Jurkat, Clone E6-1 (cell line): ENCODE measurements around the gene SESN3.
"Not testable (repeated sequence)": the region's sequence is repeated elsewhere in the genome, so short reads cannot be mapped to it uniquely, and the experiment has no call there.

Experiments used
- DNase-seq: peaks from one replicate; pipeline ENCODE4 v3.0.0-alpha.2; 2011; ENCODE audit warnings: low read depth, low spot score
- H3K4me3 ChIP-seq: 2 replicates; pipeline ENCODE4 v1.5.1; 2011; ENCODE audit warnings: mild to moderate bottlenecking, low read length, control low read depth, moderate library complexity

Gene SESN3

DNA sequence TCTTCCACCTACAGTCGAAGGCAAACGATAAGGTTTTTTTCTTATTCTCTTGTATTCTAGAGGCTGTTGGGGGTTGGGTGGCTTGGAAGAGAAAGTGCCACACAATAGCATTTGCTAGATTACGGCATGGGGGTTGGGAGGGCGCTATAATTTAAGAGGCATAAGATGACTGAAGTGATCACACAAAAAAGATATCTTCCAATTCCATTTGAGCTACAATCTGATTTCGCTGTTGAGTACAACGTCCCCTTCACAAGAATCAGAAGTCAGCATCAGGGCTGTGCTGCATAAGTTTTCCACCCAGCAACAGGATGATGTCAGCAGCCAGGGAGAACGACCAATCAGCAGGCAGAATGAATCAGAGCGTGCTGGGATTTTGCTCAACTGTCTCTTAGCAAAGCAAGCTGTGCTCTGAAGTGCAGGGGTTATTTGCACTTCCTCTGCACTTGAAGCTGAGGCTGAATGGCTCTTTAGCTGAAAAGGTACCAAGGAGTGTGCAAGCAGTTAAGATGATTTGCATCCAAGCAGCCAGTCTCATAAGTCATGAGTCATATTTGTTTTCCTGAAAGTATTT, 23.2 kb upstream of the SESN3 start:
- peak overlapping the region; percentile 50 for H3K4me3 ChIP-seq
- DNase-seq = peak; percentile 96

DNA sequence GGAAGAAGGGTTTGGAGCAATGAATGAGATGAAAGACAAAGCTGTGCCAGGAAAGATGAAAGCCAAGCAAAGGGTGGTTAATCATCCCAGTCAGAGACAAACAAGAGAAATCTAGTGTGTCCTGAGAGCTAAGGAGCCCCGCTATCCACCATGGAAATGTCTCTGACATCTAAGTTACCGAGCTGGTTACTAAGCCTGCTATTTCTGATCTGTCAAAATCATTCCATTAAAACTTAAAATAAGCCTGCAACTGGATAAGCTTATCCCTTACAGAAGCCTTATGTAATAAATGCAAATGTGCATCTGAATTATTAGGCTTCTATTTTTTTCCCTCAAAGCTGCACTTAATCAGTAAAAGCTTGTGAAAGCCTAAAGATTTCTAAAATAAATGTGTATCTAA, 22.1 kb upstream of the SESN3 start:
- no peak overlapping the region for H3K4me3 ChIP-seq
- no peak for DNase-seq

DNA sequence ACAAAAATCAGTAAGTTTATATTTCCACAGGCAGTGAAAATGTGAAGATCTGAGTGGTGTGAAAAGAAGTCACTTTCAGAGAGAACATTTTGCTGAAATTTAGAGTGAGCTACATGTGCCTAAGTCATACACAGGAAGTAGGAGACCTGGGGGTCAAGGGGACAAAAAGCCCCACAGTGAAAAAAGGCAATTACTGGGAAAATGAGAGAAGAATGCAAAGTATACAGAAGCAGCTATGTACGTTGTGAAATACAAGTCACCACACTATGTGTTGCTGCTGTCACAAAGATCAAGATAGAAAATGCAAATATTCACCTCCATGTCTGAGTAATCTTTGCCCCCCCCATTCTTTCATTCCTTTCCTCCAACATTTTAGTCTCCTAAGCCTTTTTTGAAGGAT, 21.6 kb upstream of the SESN3 start:
- H3K4me3 ChIP-seq = no peak overlapping the region
- no peak for DNase-seq

DNA sequence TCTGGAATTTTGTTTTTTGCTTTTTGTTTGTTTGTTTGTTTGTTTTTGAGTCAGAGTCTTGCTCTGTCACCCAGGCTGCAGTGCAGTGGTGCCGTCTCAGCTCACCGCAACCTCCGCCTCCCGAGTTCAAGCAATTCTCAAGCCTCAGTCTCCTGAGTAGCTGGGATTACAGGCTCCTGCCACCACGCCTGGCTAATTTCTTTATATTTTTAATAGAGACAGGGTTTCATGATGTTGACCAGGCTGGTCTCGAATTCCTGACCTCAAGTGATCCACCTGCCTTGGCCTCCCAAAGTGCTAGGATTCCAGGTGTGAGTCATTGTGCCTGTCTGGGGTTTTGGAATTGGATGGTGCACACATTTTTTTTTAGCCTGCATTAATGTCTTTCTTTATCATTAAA, 20.9 kb upstream of the SESN3 start:
- DNase-seq, H3K4me3 ChIP-seq: not testable (repeated sequence)

DNA sequence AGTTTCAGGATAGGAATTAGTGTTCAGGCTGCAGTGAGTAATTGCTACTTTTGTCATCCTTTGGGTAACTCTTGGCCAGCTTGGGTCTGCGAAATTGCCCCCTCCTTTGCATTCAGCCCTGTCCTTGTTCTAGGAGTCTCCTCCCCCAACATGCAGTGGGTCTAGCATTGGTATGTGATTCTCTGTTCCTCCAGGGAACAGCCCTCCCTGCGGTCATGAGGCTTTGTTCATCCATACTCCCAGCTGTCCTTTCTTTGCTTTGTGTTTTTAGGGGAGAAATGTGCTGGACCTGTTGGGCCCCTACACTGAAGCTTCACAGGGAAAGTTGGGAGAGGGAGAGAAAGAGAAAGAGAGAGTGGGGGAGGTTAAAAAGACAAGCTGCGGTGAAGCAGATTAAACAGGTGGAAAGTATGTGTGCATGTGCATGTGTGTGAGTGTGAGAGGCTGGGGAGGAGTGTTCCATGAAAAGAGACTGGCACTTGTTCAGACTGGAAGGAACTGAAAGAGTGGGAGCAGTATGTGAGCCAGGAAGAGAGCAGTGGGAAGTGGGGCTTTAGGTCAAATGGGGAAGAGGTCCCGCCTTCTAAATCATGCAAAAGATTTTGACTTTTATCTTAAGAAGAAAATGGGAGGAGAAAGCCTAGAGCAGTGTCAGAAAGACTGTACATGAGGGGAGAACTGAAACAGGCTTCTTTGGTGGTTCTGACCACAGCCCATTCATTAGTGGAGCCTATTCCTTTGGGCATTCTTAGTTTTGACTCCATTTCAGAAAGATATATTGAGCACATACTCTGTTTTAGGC, 17.9 kb upstream of the SESN3 start:
- H3K4me3 ChIP-seq = no peak overlapping the region
- no peak for DNase-seq

DNA sequence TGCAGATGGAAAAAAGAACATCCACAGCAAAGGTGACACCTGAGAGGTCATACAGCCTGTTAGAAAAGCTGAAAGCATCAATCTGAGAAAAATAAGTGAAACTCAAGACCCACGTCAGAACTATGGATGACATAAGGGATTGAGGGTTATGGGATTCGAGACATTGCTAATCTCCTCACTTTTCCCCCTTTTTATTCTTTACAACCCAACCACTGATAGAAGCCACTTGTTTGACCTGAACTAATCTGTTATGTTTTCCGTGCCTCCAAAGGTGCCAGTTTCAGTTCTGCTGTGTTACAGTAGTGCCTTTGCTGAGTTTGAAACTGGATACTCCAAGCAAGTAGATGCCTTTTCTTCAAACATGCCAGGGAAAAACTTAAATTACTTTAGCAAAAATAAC, 16.9 kb upstream of the SESN3 start:
- no peak for DNase-seq
- H3K4me3 ChIP-seq = no peak overlapping the region

DNA sequence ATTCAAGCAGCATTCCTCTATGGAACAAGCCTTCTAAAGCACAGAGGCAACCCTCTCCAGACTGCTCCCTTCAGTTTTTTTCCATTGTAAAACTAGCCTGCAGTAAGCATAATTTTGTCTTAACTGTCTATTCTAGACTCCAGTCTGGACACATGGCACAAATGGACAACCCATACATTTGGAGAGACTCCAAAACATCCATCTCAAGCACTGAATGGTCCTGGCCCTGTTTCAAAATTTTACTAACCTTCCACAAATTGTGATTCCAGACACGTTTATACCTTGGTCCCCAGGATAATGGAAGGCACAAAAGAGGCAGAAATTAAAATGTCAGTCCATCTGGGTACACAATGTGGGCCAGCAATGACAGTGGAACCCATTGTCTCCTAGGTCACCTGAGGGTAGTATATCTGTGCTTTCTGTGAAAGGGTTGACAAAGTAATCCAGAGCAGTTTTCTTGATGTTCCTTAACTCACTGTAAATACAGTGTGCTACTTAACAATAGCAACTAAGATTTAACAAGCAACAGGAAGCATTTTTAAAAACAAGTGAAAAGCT, 16.2 kb upstream of the SESN3 start:
- no peak for DNase-seq
- no peak overlapping the region for H3K4me3 ChIP-seq

DNA sequence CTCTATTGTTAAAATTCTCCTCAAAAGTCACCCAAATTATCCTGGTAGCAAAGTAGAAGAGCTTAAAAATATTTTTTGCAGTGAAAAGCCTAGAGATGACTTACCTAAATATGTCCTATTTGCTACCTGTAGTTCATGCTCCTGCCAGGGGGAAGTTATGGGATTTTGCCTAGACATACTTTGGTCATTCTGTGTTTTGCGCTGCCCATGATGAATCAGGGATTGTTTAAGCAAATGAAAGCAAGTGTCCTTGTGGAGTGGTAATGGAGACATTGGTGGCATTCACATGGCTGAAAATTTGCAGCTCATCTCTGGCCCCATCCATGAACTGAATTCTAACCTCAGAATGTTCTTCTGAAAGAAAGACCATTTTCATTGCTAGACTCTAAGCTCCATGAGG, 14.6 kb upstream of the SESN3 start:
- H3K4me3 ChIP-seq = no peak overlapping the region
- no peak for DNase-seq

DNA sequence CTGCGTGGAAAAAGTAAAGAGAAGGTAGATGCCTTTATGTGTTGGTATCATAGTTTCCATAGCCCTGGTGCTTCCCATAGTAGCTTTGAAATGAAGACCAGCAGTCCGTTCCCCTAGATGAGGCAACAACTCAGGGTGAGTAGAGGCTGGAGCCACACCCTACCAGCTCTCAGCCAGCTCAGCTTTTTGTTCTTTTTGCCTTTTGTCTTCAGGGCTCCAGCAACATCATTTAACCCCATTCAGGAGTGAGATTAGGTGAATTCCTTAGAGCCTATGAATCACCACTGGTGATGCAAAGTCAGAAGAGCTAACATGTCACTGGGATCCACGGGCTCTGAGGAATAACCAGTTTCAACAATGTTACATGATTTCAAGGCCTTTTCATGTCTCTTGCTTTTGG, 14.0 kb upstream of the SESN3 start:
- no peak for DNase-seq
- H3K4me3 ChIP-seq = no peak overlapping the region

DNA sequence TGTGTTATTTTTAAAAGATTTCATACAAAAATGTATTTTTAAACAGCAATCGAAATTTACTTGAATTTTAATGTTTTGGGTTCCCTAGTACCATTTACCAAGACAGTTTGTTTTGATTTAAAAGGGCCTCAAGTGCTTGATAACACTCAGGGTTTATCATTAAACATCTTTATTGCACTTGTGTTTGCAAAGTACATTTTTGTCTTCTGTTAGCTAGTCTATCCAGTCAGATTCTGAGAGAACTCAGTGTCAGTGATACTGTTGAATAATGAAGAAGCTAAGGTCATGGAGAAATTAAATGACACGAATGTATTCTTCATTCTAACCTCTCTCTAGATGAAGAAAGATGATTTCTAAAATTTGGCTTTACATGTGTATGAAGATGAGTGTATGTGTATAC, 12.7 kb upstream of the SESN3 start:
- DNase-seq = no peak
- no peak overlapping the region for H3K4me3 ChIP-seq

DNA sequence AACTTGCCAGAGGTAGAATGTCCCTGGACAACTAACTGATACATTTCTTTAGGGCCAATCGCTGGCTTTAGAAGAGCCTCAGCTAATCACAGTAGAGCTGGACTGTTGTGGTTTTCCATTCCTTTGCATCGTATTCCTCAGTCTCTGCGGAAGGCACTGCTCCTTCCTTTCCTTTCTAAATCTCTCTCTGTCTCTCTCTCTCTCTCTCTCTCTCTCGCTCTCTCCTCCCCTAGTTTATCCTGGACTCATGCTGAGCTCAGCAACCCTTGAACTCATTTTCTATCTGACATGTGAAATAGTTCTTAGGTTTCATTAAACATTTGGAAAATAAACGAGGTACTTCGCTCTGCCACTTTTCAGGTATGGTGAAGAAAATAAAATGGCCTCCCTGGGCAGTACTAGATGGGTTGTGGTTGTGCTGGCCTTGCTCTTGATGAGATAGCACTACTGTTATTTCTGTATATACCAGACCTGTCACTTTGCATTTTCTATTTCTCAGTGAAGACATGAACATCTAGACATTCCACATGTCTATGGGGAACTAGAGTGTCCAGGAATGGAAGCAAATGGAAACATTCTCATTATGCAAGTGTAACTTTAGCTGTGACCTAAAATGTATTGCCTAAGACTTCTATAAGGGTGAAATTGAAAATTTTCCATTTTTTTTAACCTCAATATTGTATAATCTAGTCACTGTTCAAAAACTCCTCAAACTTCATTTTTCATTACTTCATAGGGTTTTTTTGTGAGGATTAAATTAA, 12.0 kb upstream of the SESN3 start:
- no peak for DNase-seq
- H3K4me3 ChIP-seq = no peak overlapping the region

DNA sequence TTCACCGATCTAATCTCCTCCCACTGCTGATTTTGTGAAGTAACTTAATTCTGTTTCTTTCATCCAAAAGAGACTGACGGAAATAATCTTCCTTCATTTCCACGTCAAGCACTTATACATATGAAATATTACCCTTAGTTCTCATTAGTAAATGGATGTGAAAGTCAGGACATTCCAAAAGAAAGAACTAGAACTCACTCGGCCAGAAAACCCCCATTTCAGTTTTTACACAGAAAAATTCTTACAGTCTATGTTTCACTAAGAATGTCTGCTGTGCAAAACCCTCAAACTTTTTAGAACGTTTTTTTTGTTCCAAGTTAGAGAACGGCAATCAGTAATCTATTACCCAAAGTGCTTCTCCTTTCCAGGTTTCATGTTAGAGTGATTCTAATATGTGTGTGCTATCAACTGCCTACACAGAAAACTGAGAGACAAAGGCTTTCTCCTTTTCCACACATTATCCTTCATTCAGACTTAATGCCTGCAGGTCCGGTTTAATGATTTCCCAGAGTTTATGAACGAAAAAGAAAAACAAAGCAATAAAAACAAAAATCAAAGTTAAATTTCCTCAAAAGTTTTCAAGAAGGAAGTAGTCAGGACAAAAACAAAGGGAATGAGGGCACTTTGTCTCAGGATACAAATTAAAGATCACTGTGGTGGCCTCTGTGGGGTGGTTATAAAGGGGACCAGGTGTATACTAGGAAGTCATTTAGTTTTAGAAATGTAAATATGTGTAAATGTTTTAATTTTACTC, 11.3 kb upstream of the SESN3 start:
- DNase-seq = no peak
- no peak overlapping the region for H3K4me3 ChIP-seq

DNA sequence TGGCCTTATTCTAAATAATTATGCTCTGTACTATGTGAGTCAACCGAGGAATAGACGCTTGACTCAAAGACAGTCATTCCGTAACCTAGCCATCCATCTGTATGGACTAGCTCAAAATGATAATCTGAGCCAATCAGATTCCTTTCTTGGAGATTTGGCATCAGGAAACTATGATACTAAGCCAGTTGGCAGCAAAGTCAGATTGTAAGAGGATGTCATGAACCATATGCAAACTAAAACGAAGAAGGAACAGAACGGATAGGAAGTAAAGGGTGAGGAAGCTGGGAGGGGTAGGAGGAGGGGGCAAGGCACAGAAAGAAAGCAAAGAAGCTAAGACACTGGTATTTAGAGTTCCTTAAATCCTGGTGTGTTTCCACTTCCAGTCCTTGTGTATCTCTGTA, 10.7 kb upstream of the SESN3 start:
- H3K4me3 ChIP-seq = no peak overlapping the region

DNA sequence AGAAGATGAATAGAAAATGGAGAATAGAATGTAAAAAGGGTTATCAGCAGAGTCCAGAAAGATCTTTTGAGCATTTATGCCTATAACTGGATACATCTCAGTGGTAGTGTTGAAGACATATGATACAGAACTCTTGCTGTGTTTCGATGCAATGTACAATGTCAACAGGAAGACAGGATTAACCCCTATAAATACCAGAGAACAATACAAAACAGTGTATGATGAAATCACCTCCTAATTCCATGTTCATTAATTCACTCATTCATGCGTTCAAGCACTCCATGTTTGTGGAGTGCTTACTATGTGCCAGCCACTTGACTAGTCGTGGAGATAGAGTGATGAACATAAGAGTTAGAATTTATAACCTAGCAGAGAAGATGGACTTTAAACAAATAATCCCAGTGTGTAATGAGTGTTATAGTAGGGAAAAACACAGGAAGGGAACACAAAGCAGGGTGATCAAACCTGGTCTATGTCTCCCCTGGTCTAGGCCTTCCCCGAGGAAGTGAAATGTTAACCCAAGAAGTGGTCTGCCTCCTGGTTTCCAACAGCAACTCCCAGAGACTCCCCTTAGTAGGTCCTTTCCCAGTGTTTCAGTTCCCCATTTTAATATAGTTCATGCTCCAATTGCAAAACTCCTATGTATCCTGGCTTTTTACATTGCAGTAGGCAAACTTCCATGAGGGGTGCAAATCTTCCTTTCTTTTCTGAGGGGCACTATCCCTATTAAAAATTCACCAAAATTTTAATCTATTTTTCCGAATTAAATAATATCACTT, 9.1 kb upstream of the SESN3 start:
- H3K4me3 ChIP-seq = no peak overlapping the region
- DNase-seq = no peak

More for the DNA sequence above, 10.7 kb upstream of the SESN3 start:
- DNase-seq = no peak

DNA sequence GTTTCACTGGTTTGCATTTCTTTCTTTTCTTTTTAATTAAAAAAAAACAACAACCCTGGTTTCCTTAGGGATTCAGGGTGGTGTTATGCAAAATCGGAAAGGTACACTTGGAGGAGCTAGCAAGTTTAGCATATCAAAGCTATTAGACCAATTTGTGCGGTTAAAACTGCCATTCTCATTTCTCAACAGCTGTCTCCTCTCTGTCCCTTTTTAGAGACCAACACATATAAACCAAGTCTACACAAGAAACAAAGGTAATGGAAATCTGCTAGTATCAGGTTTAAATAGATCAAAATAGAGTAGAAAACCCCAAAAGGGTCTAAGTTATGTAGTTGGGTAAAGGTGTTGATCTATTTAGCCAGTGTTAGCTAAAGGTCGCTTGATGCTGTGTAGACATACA, 1.7 kb upstream of the SESN3 start:
- DNase-seq = no peak

DNA sequence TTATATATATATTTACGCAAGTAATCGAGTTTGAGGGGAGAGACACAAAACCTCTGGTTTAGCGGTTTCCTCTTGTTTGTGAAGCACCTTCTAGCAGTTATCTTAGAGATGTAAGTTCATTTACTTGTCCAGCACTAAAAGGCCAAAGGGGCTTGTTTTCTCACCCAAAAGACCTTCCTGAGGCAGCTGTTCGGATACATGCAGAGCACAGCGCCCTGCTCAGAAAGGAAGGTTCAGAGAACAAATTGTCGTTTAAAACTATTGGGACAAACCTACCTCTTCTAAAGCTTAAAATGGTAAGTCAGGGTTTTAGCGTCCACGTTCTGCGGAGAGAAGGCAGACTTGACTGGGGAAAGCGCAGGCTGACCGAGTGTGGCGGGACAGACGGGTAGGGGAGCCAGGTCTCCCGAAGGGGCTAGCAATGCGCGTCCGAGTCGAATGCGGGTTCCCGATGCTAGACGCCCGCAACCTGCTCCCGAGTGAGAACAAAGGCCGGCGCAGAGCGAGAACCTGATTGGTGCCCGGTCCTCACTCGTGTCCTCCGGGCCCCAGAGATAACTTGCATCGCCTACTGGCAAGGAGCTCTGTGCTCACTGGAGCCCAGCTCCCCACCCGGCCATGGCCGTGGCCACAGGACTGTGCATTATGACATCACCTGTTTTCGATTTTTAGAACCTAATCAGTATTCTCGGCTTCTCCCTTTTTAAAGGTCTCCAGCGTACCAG, 1.0 kb upstream of the SESN3 start:
- no peak for DNase-seq
- H3K4me3 ChIP-seq = peak overlapping the region; percentile 54

More for the DNA sequence above, 1.7 kb upstream of the SESN3 start:
- no peak overlapping the region for H3K4me3 ChIP-seq

DNA sequence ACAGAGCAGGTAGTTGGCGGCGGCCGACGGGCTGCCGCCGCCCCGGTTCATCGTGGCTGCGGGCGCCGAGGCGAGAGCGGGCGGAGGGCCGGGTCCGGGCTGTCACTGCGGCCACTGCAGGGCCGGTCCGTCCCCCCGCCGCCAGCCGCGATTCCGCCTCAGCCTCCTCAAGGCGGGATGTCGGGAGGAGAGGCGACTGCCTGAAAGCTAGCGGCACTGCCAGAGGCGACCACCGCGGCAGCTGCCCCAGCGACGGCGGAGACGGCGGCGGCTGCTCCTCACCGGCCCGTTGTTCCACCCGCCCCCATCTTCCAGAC, 234 bp downstream of the SESN3 start:
- DNase-seq = no peak
- H3K4me3 ChIP-seq = peak overlapping the region; percentile 55
